HG03095 (cell line): ENCODE data around the gene CCN6.

Experiments used
- ATAC-seq: cut with Tn5 transposase; IDR thresholded peaks from one replicate; pipeline ENCODE4 v1.9.1; 2021; ENCODE audit warnings: moderate library complexity; ENCODE audit not compliant: unreplicated experiment

Gene CCN6

GRCh38 chr6:112054001-112054400 lies at the start of gene CCN6:
CCN6 (plus strand) TSS chr6:112054104; CDS start chr6:112054358, 254 bp downstream.
- ATAC-seq, result no peak

- ATAC-seq, result no peak
Observed at GRCh38 chr6:112004201-112005012, 49.5 kb upstream of the CCN6 start.

GRCh38 chr6:112005013-112005371 lies 48.9 kb upstream of the CCN6 start:
- ATAC-seq, result no peak

GRCh38 chr6:112007254-112007653 lies 46.6 kb upstream of the CCN6 start:
- no peak for ATAC-seq

GRCh38 chr6:112007805-112008204 lies 46.1 kb upstream of the CCN6 start:
- no peak for ATAC-seq

GRCh38 chr6:112008482-112008881 lies 45.4 kb upstream of the CCN6 start:
- ATAC-seq, result no peak

GRCh38 chr6:112010328-112010727 lies 43.6 kb upstream of the CCN6 start:
- no peak for ATAC-seq

GRCh38 chr6:112013051-112013450 lies 40.9 kb upstream of the CCN6 start:
- ATAC-seq, result no peak

GRCh38 chr6:112014483-112014882 lies 39.4 kb upstream of the CCN6 start:
- ATAC-seq, result no peak

- ATAC-seq, result no peak
Observed at GRCh38 chr6:112015725-112016124, 38.2 kb upstream of the CCN6 start.

GRCh38 chr6:112016320-112016719 lies 37.6 kb upstream of the CCN6 start:
- no peak for ATAC-seq

- ATAC-seq, result no peak
Observed at GRCh38 chr6:112017169-112017568, 36.7 kb upstream of the CCN6 start.

GRCh38 chr6:112017760-112018537 lies 36.0 kb upstream of the CCN6 start:
- ATAC-seq, result no peak

- ATAC-seq, result no peak
Observed at GRCh38 chr6:112018619-112019416, 35.1 kb upstream of the CCN6 start.

- no peak for ATAC-seq
Observed at GRCh38 chr6:112019589-112019988, 34.3 kb upstream of the CCN6 start.

GRCh38 chr6:112021691-112022310 lies 32.1 kb upstream of the CCN6 start:
- no peak for ATAC-seq

- no peak for ATAC-seq
Observed at GRCh38 chr6:112022749-112023148, 31.2 kb upstream of the CCN6 start.

GRCh38 chr6:112024464-112024863 lies 29.4 kb upstream of the CCN6 start:
- ATAC-seq, result no peak

GRCh38 chr6:112026933-112027332 lies 27.0 kb upstream of the CCN6 start:
- no peak for ATAC-seq

GRCh38 chr6:112027942-112028674 lies 25.8 kb upstream of the CCN6 start:
- no peak for ATAC-seq
